Activated CD4-positive, alpha-beta T cell treated with anti-CD3 and anti-CD28 coated beads, Interleukin-2, amount 10 ng/mL, durations not matched to agents 24 days and 14 days (primary cell): ENCODE data around the gene ABCB6. TPM values are rescaled to one million over a fixed set of nuclear protein-coding genes. Genes with fewer than 3 reads are reported as not detected.
A peak's percentile ranks its signal among the peaks of the same experiment; 100 is the strongest.

Source experiments
- DNase-seq: peaks from one replicate; pipeline ENCODE4 v3.0.0; 2022
- H3K27ac Mint-ChIP-seq: one replicate; pipeline ENCODE4 v1.8.0; 2022; ENCODE audit warnings: mild to moderate bottlenecking, mixed read lengths
- H3K27me3 Mint-ChIP-seq: one replicate; pipeline ENCODE4 v1.8.0; 2022; ENCODE audit warnings: mixed read lengths
- H3K36me3 Mint-ChIP-seq: one replicate; pipeline ENCODE4 v1.8.0; 2022; ENCODE audit warnings: low read depth, mild to moderate bottlenecking, mixed read lengths
- H3K4me1 Mint-ChIP-seq: one replicate; pipeline ENCODE4 v1.8.0; 2021; ENCODE audit warnings: mixed read lengths
- H3K4me3 Mint-ChIP-seq: one replicate; pipeline ENCODE4 v1.8.0; 2022; ENCODE audit warnings: mild to moderate bottlenecking, moderate library complexity, mixed read lengths
- H3K9me3 Mint-ChIP-seq: one replicate; pipeline ENCODE4 v1.8.0; 2021; ENCODE audit warnings: mixed read lengths
- intact Hi-C: fragments of 100-400 bp; cut with micrococcal nuclease; formaldehyde crosslinking; loops from one replicate; pipeline ENCODE4 v1.15.1; 2023
- total RNA-seq: library from RNA; stranded (reverse); gene quantifications from 2 replicates; pipeline ENCODE4 v1.2.3, GENCODE V29; 2022

Gene ABCB6
- total RNA-seq, 1 donor from 2014 or later: 28.8 TPM

DNA sequence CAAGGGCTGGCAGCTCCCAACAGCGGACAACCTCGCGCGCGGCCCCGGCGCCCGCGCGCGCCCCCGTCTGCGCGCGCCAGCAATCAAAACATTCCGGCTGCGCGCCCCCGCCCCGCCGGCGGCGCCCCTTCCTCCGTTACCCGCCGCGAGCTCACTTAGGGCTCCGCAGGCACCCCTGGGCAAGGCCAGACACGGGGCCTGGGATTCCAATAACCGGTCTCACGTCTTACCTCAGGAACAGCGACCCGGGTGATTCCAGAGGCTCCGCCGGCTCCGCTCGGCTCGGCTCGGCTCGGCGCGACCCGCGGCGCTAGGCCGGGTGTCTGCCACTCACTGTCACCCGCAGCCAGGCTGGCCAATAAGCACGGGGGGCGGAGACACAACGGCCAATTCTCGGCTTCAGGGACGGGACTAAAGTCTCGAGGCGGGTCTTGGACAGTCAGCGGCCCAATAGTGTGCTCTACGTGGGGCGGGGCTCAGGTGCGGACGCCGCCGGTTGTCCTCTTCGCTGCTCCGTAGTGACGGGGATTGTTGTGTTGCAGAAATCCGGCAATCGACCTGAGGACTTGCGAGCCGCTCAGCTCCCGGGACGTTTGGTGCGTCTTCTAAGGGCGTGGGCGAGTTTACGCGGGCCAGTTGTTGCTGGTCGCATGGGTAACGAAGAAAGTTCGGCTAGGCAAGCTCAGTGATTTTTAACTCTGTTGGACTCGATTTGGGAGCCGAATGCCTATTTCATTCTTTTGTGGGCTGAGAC lies 10.7 kb upstream of the ABCB6 start, which contains the start of the genes ANKZF1 and ATG9A:
Gene ANKZF1 (plus strand): TSS at position 502 of the 754 bp plus-strand sequence. CDS start 452 bp downstream, outside the sequence.
Gene ATG9A (minus strand): TSS at position 332 of the 754 bp plus-strand sequence. CDS start 1,612 bp downstream, outside the sequence.
- no peaks in the 10 kb centered on the region for H3K27me3 Mint-ChIP-seq
- peak; percentile 100 for DNase-seq
- H3K36me3 Mint-ChIP-seq: peaks cover 68% of the 10 kb centered on the region
- H3K9me3 Mint-ChIP-seq: no peaks in the 10 kb centered on the region
- H3K27ac Mint-ChIP-seq: peak within 1 kb of the TSS; percentile 98
- peak within 1 kb of the TSS; percentile 92 for H3K4me3 Mint-ChIP-seq
- intact Hi-C loops: loop anchor here (1.0 kb wide), 9 partner anchors 11 to 158 kb away; partner anchors contain the start of genes ABCB6, DNAJB2, DNPEP and GLB1L
- peaks cover 43% of the 10 kb centered on the region for H3K4me1 Mint-ChIP-seq

DNA sequence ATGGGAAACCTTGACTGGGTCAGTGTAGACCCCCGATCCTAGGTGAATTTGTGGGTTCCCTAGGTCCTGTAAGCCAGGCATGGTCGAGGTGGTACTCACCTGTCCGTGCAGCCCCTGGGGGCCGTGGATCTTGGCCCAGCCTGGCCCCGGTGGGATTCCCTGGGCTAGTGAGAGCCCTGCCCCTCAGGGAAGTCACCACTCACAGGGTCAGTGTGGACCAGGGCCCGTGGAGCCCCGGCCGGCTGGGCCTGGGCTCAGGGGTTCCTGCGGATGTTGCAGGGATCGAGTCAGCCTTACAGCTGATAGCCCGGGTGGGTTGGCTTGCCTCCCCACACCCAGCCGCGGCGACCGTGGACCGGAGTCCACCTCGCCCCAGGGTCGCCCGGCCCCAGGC lies 10.2 kb upstream of the ABCB6 start:
- peak overlapping the region; percentile 83 for H3K27ac Mint-ChIP-seq
- H3K9me3 Mint-ChIP-seq: no peaks in the 10 kb centered on the region
- peaks cover 67% of the 10 kb centered on the region for H3K36me3 Mint-ChIP-seq
- peaks cover 41% of the 10 kb centered on the region for H3K4me1 Mint-ChIP-seq
- peak overlapping the region; percentile 90 for H3K4me3 Mint-ChIP-seq
- no peaks in the 10 kb centered on the region for H3K27me3 Mint-ChIP-seq
- peak; percentile 72 for DNase-seq
- intact Hi-C loops: loop anchor here (1.0 kb wide), 8 partner anchors 11 to 158 kb away; partner anchors contain the start of genes ABCB6, DNAJB2, DNPEP and GLB1L

DNA sequence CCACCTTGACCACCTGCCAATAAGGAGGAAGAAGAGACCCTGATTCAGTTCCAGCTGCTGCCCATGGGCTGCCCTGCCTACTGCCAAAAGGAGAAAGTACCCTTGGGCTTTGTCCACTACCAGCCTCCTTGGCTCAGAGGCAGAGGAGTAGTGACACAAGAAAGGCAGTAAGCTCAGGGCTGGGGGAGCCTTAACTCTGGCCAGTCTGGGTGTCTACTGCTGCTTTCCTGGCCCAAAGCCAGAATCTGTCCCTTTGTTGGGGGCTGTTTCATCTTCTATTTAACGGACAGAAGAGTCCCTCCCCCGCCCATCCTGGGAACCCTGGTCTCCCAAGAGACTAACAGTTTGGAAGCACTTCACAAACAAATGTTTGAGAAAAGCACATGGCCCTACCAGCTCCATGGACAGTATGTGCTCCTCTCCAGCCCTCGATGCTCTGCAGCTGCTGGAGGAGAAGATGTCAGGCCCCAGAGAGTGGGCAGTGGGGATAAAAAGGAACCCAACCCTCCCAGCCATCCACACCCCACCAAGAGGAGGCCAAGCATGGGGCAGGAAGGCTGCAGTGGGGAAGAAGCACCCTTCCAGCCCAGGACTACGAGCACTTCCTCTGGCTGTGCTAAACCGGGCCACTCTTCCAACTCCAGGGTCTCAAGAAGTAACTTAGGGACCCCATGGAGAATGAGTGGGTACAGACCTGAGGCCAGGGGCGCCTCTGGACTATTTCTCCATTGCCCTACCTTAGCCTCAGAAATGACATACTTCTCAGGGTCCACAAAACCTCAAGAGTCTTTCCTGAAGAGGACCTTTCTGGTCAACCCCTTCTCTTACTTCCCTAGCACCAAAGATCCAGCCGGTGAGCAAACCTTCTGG lies 9.5 kb upstream of the ABCB6 start:
- Mint-ChIP-seq H3K4me1 (peaks cover 36% of the 10 kb centered on the region), H3K9me3 (no peaks in the 10 kb centered on the region), H3K36me3 (peaks cover 67% of the 10 kb centered on the region), H3K27me3 (no peaks in the 10 kb centered on the region), H3K27ac (peak overlapping the region; percentile 83), H3K4me3 (peak overlapping the region; percentile 90)
- peak; percentile 61 for DNase-seq
- intact Hi-C loops: no loop called here

GRCh38 chr2:219225350-219225749 lies 6.6 kb upstream of the ABCB6 start:
- Mint-ChIP-seq H3K4me3 (no peak overlapping the region), H3K27ac (no peak overlapping the region), H3K36me3 (peaks cover 69% of the 10 kb centered on the region), H3K4me1 (peaks cover 20% of the 10 kb centered on the region), H3K27me3 (no peaks in the 10 kb centered on the region), H3K9me3 (no peaks in the 10 kb centered on the region)
- DNase-seq: peak; percentile 56
- intact Hi-C loops: no loop called here

DNA sequence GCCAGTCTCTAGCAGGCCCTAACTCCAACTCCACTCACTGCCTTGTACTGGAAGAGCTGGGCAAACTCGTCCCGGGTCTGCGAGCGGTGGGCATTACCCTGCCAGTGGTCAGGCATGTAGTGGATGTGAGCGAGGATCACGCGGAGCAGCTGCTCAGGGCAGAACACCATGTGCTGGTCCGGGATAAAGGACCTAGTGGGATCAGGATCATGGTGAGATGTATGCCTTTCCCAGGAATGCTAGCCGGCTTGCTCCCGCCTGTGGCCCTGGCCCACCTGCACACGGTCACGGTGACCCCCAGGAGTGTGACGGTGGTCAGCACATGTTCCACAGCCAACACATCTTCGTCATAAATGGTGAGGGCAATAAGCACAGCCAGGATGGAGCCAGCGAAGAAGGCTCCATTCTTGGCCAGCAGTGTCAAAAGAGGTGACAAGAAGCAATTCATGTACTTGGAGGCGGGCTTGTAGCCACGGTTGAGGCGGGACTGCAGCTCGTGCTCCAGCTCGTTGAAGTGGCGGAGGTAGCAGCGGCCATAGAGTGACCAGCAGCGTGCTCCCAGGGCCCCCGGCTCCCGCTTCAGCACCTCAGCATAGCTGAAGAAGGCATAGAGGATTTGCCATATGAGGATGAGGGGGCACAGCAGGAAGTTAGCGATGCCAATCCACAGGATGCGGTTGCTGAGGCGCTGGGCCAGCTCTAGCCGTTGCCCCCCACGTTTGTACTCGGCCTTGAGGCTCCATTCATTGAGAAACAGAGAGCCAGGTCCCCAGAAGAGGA lies 5.3 kb upstream of the ABCB6 start:
- Mint-ChIP-seq H3K27me3 (no peaks in the 10 kb centered on the region), H3K4me1 (peaks cover 22% of the 10 kb centered on the region)

GRCh38 chr2:219221957-219222518 lies 3.3 kb upstream of the ABCB6 start:
- Mint-ChIP-seq H3K4me1 (peaks cover 19% of the 10 kb centered on the region), H3K4me3 (no peak overlapping the region), H3K27ac (no peak overlapping the region), H3K9me3 (no peaks in the 10 kb centered on the region), H3K27me3 (no peaks in the 10 kb centered on the region), H3K36me3 (peaks cover 68% of the 10 kb centered on the region)
- no peak for DNase-seq
- intact Hi-C loops: no loop called here

More for the DNA sequence above, 5.3 kb upstream of the ABCB6 start:
- Mint-ChIP-seq H3K36me3 (peaks cover 69% of the 10 kb centered on the region), H3K4me3 (no peak overlapping the region), H3K9me3 (no peaks in the 10 kb centered on the region), H3K27ac (no peak overlapping the region)
- DNase-seq: no peak
- intact Hi-C loops: no loop called here

DNA sequence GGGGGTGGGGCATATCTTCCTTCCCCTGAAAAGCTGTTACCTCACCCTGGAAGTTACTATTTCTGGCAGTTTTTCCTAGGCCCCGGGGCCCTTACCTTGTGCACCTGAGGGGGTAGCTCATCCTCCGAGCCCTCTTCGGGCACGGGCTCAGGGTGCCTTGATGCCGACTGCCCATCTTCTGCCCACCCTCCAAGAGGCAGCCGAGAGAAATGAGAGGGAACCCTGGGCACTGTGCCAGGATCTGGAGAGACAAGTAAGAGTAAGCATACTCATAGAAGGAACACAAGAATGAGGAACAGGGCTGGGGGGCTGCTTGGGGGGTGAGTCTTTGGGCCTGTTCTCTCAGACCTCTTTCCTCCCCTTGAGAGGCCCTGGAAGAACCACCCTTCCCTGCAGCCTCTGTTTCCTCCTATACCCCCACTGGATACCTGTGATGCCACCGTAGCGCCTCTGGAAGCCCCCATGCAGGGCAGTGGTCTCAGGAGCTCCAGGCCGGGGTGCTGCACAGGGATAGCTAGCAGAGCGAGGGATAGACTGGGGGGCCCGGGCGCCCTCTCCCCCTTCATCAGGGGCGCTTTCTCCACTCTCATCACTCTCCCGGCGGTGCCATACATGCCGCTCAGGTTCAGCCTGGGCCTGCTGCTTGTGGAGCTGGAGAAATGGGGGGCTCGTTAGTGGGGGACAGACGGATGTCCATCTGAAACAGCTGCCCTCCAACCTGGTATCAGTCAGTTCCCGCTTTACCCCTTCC lies 2.1 kb upstream of the ABCB6 start:
- Mint-ChIP-seq H3K9me3 (no peaks in the 10 kb centered on the region), H3K27ac (no peak overlapping the region), H3K4me1 (peaks cover 22% of the 10 kb centered on the region), H3K36me3 (peaks cover 67% of the 10 kb centered on the region), H3K27me3 (no peaks in the 10 kb centered on the region), H3K4me3 (no peak overlapping the region)
- intact Hi-C loops: no loop called here
- no peak for DNase-seq

GRCh38 chr2:219219784-219220532 lies 1.2 kb upstream of the ABCB6 start:
- intact Hi-C loops: loop anchor here (1.0 to 2.0 kb wide), 5 partner anchors 14 to 75 kb away; partner anchors contain the start of genes DNAJB2, GLB1L, STK16 and ZFAND2B
- H3K4me3 Mint-ChIP-seq: no peak overlapping the region
- peaks cover 58% of the 10 kb centered on the region for H3K36me3 Mint-ChIP-seq
- H3K27ac Mint-ChIP-seq: peak overlapping the region; percentile 56
- no peaks in the 10 kb centered on the region for H3K27me3 Mint-ChIP-seq
- H3K4me1 Mint-ChIP-seq: peaks cover 19% of the 10 kb centered on the region
- no peaks in the 10 kb centered on the region for H3K9me3 Mint-ChIP-seq
- peak; percentile 57 for DNase-seq

DNA sequence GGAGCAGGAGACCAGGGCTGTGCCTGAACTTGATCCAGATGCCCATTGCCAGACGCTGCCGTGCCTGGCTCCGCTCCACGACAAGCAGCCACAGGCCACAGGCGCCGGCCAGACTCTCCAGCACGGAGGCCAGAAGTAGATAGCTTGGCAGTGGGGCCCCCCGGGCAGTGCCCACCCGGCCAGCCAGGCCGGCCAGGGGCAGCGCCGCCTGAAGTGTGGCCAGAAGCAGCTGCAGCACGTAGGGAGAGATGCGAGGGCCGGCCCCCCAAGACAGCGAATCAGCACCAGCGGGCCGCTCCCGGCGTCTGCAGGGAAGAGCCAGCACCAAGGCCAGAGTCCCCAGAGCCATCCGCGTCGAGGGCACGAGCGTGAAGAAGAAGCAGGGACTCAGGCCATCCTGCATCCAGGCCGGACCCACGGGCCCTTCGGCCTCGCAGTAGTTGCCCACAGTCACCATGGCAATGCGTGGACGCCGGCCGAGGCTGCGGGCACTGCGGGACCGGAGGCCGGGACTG lies 484 bp downstream of the ABCB6 start:
- Mint-ChIP-seq H3K4me1 (peaks cover 26% of the 10 kb centered on the region), H3K4me3 (peak overlapping the region; percentile 91), H3K27ac (peak overlapping the region; percentile 81), H3K9me3 (no peaks in the 10 kb centered on the region), H3K27me3 (no peaks in the 10 kb centered on the region), H3K36me3 (peaks cover 58% of the 10 kb centered on the region)
- DNase-seq: no peak
- intact Hi-C loops: loop anchor here (1.0 to 2.0 kb wide), 4 partner anchors 11 to 77 kb away; partner anchors contain the start of genes ANKZF1, ATG9A, DNAJB2 and NHEJ1

DNA sequence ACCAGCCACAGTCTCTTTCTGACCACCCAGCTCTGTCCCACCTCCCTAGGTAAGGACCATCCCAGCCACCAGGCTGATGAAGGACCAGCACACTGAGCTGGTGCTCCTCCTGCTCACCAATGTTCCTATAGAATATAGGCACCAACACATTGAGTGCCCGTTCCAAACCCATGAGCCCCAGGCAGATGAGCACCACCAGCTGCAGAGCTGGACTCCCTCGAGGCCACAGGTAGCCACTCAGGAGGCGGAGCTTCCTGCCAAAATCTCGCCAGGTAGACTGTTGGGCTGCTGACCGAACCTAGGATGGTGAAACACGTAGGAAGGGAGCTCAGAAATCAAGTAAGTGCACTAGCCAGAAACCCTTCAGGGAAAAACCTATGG lies 2.2 kb downstream of the ABCB6 start:
- no peak for DNase-seq
- peaks cover 52% of the 10 kb centered on the region for H3K36me3 Mint-ChIP-seq
- peak overlapping the region; percentile 34 for H3K4me3 Mint-ChIP-seq
- no peaks in the 10 kb centered on the region for H3K27me3 Mint-ChIP-seq
- no peak overlapping the region for H3K27ac Mint-ChIP-seq
- H3K4me1 Mint-ChIP-seq: peaks cover 28% of the 10 kb centered on the region
- intact Hi-C loops: no loop called here
- H3K9me3 Mint-ChIP-seq: no peaks in the 10 kb centered on the region

GRCh38 chr2:219215871-219216534 lies 2.8 kb downstream of the ABCB6 start:
- H3K4me3 Mint-ChIP-seq: no peak overlapping the region
- no peak for DNase-seq
- H3K4me1 Mint-ChIP-seq: peaks cover 32% of the 10 kb centered on the region
- intact Hi-C loops: no loop called here
- peaks cover 48% of the 10 kb centered on the region for H3K36me3 Mint-ChIP-seq
- H3K27ac Mint-ChIP-seq: no peak overlapping the region
- H3K27me3 Mint-ChIP-seq: no peaks in the 10 kb centered on the region
- H3K9me3 Mint-ChIP-seq: no peaks in the 10 kb centered on the region
